ENCODE results near the gene DNAH17.
"Not testable (repeated sequence)": the region's sequence is repeated elsewhere in the genome, so short reads cannot be mapped to it uniquely, and the experiment has no call there.

Gene DNAH17

GRCh38 chr17:78522031-78522809 is 55.0 kb downstream of the DNAH17 start:
- no peak for DNase-seq

- no peak for DNase-seq
These were observed 59.8 kb downstream of the DNAH17 start for GRCh38 chr17:78517421-78517820.

GRCh38 chr17:78515480-78515879 is 61.7 kb downstream of the DNAH17 start:
- DNase-seq: no peak

- DNase-seq: no peak
These were observed 62.7 kb downstream of the DNAH17 start for GRCh38 chr17:78514521-78514920.

DNA sequence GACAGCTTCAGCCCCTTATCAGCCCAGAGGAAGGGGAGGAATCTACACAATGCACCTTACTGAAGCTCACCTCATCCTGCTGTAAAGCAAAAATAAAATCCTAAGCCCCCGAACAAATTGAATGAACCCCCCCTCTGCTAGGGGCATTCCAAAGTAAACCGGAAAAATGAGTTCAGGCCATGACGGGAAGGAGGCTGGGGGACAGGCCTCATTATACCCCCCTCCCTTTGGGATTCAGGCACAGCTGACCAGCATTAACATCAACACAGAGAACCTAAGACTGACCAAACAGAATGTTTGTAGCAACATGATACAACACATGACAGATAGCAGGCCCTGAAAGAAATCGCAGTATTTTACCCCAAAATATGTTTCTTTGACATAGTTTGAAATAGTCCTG is 64.2 kb downstream of the DNAH17 start:
- DNase-seq: no peak

DNA sequence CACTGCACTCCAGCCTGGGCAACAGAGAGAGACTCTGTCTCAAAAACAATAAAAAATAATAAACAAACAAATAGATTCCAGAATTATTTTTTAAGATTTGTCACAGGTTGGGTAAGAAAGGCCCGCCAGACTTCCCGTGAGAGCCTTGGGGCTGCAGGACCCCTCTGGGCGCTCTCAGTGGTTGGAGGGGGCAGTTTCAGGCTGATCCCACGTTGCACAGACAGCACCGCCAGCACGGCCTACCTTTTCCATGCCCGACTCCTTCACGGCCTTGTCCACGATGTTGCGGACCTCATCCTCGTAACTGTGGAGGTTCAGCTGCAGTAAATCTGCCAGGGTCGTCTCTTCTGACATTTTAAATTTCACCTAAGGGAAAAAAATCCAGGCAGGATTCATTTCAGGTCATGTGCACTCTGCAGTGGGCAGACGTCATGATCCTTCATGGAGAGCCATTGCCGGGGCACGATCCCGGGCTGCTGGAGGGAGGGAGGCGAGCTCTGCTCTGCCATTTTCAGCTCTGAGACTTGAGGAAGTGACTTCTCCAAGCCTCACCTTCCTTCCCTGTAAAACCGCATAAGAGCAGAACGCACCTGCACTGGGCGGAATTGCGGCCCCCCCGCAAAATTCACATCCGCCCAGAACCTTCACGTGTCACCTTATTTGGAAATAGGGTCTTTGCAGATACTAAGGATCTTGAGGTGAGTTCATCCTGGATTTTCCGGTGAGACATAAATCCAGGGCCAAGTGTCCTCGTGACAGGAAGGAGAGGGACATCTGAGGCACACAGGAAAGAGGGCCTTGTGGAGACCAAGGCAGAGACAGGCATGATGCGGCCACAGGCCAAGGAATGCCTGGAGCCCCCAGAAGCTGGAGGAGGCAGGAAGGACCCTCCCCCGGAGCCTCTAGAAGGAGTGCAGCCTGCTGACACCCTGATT is 66.8 kb downstream of the DNAH17 start:
- no peak for DNase-seq

DNA sequence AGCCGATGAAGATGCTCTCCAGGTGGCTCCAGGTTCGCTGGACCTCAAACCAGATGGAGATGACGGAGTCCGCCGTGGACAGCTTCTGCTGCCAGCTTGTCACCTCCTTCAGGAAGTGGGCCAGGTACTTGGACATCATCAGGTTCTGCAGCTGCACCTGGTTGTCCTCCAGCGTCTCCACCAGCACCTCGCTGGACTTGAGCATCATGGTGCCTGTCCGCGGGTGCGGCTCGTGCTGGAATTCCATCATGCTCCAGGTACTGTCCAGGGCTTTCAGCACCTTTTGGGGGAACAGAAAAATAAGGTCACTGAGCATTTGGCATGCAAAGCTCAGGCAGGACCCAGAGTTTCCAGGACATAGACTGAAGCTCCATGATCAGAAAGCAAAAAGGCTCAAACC is 69.7 kb downstream of the DNAH17 start:
- DNase-seq: no peak

- DNase-seq: no peak
These were observed 70.5 kb downstream of the DNAH17 start for GRCh38 chr17:78506454-78507309.

GRCh38 chr17:78504156-78504925 is 72.9 kb downstream of the DNAH17 start:
- DNase-seq: no peak

GRCh38 chr17:78503388-78503787 is 73.8 kb downstream of the DNAH17 start:
- not testable (repeated sequence) for DNase-seq

- DNase-seq: no peak
These were observed 74.5 kb downstream of the DNAH17 start for GRCh38 chr17:78502611-78503148.

DNA sequence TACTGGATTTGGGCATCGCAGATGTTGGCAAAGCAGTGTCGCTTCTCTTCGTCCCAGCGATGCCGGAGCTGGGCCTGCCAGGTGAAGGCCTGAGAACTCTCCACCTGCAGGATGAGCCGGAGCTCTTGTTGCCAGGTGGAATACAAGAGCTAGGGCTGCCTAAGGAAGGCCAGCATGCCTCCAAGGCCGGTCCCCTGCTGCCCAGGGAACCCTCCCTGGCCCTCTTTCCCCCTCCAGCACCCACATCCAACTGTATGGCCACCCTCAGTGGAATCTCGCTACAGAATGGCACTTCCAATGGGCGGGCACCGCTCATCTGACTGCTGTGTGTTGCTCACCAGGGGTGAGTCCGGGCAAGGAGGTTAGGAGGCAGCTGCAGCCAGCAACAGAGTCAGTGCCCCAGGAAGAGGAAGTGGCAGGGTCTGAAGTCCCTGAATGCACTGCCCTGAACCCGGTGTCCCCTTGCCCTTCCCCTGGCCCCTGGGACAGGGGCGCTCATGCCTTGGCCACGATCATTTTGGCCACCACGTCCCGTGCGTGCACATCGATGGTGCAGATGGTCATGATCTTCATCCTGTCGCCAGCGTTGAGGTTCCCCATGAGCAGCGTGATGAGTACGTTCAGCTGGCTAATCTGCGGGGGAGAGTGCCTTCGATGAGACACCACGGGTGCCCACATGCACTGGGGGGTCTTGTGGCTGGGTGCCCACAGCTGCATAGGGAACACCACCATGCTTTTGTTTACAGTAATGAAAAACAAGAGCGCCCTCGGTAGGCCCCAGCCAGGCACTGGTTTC is 75.8 kb downstream of the DNAH17 start:
- DNase-seq: no peak

- no peak for DNase-seq
These were observed 76.4 kb downstream of the DNAH17 start for GRCh38 chr17:78500806-78501205.

GRCh38 chr17:78499715-78500540 is 77.3 kb downstream of the DNAH17 start:
- DNase-seq: no peak

DNA sequence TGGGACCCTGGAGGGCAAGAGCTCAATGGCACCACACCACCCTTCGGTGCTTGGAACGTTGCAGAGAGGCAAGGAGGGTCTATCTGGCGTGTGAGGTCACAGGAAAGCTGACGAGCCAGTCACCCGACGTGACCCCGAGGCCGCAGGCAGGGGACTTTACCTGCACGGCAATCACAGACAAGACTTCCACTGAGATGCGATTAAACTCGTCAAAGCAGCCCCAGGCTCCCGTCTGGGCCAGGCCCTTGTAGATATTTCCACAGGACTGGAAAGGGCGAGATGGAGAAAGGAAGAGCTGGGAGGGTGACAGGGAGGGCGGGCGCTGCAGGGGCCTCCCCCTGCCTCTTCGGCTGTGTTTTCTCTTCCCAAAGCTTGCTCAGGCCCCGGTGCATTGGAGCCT is 78.3 kb downstream of the DNAH17 start:
- no peak for DNase-seq

DNA sequence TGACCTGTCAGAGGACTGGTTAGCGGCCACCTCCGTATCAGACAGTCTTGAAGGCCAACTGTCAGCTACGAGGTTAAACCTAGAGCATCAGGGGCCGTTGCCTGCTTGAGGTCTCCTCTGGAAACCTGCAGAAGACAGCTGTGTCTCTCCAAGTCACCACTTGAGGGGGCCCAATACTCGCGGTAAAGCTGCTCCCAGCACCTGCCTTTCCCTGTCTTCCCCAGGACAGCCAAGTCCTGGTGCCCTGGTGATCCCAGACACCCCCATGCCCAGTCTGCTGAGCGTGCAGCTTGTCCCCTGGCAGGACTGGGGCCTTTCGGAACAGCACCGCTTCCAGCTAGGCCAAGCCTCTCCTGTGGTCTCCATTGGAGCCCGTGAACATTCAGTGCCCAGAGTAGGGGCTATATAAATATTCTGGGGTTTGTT is 80.1 kb downstream of the DNAH17 start:
- peak in 1 of 4 experiments; percentile 24 for DNase-seq

DNA sequence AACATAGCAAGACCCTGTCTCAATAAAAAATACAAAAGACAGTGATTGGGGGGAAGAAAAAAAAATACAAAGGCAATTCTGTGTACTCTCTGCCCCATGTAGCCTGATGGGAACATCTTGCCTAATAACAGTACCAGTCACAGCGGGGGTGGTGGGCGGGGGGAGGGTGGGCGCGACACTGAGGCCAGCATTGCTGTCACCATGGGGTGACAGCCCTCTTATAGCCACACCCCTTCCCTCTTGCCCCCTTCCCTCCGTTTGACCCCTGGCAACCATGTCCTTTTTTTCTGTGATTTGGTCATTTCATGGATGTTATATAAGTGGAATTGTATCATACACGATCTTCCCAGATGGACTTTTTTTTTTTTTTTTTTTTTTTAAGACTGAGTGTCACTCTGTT is 80.9 kb downstream of the DNAH17 start:
- no peak for DNase-seq

DNA sequence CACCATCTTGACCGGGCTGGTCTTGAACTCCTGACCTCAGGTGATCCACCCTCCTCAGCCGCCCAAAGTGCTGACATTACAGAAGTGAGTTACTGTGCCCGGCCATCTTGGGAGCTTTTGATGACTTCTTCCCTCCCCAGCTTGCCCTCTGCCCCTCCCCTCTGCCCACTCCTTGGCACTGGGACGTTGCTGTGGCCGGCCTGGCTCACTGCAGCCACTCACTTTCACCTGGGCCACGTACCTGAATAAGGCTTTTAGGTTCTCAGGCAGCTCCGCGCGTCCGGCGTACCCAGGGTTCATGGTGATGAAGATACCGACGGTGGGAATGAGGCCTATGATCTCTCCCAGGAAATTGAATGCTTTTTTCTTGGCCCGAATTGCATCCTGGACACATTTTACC is 81.6 kb downstream of the DNAH17 start:
- DNase-seq: no peak

GRCh38 chr17:78494696-78495330 is 82.4 kb downstream of the DNAH17 start:
- no peak for DNase-seq
